ENCODE results near the gene MAEA. TPM values are rescaled to one million over a fixed set of nuclear protein-coding genes. Genes with fewer than 3 reads are reported as not detected.

Gene MAEA
- total RNA-seq, 1 donor from 2014 or later = 68.2 TPM

- Mint-ChIP-seq H3K27ac (ENCODE audit: unreplicated experiment) (peak overlapping the region; percentile 70), H3K4me3 (ENCODE audit: unreplicated experiment) (peak overlapping the region; percentile 63)
Observed at GRCh38 chr4:1244978-1245471, 44.7 kb upstream of the MAEA start.

GRCh38 chr4:1245481-1246051, 44.1 kb upstream of the MAEA start:
- TF ChIP-seq, protein P1, sequence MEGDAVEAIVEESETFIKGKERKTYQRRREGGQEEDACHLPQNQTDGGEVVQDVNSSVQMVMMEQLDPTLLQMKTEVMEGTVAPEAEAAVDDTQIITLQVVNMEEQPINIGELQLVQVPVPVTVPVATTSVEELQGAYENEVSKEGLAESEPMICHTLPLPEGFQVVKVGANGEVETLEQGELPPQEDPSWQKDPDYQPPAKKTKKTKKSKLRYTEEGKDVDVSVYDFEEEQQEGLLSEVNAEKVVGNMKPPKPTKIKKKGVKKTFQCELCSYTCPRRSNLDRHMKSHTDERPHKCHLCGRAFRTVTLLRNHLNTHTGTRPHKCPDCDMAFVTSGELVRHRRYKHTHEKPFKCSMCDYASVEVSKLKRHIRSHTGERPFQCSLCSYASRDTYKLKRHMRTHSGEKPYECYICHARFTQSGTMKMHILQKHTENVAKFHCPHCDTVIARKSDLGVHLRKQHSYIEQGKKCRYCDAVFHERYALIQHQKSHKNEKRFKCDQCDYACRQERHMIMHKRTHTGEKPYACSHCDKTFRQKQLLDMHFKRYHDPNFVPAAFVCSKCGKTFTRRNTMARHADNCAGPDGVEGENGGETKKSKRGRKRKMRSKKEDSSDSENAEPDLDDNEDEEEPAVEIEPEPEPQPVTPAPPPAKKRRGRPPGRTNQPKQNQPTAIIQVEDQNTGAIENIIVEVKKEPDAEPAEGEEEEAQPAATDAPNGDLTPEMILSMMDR (IDR thresholded peaks at IDR 0.05; ENCODE audit: unreplicated experiment) = no peak

More at GRCh38 chr4:1244978-1245471, 44.7 kb upstream of the MAEA start:
- H3K36me3 Mint-ChIP-seq (ENCODE audit: low read depth, unreplicated experiment) = peaks cover 14% of the 10 kb centered on the region
- no peaks in the 10 kb centered on the region for H3K9me3 Mint-ChIP-seq (ENCODE audit: unreplicated experiment)
- peaks cover 32% of the 10 kb centered on the region for H3K4me1 Mint-ChIP-seq (ENCODE audit: unreplicated experiment)
- H3K27me3 Mint-ChIP-seq (ENCODE audit: unreplicated experiment) = peaks cover 11% of the 10 kb centered on the region
- DNase-seq (ENCODE audit: low spot score) = no peak
- TF ChIP-seq, protein P1 (IDR thresholded peaks at IDR 0.05; ENCODE audit: unreplicated experiment) = no peak

DNA sequence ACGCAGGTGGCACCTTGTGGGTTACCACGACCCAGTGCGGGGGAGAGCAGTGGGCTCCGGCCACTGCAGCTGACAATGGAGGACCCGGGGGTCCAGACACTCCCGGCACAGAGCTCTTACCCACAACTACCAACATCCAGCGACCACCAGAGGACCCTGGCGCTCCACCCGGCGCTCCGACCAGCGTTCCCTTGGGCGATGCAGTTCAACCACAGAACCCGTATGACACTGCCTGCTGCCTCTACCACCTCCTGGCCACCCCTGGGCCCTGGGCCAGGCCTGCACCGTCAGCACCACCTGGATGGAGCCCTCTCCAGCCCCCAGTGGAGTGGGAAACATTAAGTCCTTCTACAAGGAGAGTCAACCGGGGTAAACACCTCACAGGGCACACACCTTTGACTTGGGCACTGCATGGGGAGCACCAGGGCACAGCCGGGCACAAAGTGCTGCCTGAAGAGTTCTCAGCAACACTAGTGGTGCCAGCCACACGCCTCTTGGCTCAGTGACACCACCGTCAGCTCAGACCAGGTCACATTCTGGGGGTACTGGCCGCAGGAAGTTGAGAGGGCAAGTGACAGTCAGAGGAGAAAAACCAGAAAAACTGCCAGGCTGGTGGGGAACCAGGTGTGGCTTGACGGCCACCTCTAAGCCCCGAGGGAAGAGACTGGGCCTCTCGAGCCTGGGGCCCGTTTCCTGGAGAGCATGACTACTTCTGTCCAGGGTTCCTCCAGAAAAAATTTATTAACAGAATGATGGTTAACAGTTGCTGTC, 43.4 kb upstream of the MAEA start:
- TF ChIP-seq, protein P1 (IDR thresholded peaks at IDR 0.05; ENCODE audit: unreplicated experiment) = no peak
- Mint-ChIP-seq H3K36me3 (ENCODE audit: low read depth, unreplicated experiment) (peaks cover 20% of the 10 kb centered on the region), H3K9me3 (ENCODE audit: unreplicated experiment) (no peaks in the 10 kb centered on the region), H3K27me3 (ENCODE audit: unreplicated experiment) (peaks cover 14% of the 10 kb centered on the region), H3K4me3 (ENCODE audit: unreplicated experiment) (peak overlapping the region; percentile 95), H3K27ac (ENCODE audit: unreplicated experiment) (no peak overlapping the region), H3K4me1 (ENCODE audit: unreplicated experiment) (peaks cover 34% of the 10 kb centered on the region)
- DNase-seq (ENCODE audit: low spot score) = no peak

More at GRCh38 chr4:1245481-1246051, 44.1 kb upstream of the MAEA start:
- H3K4me3 Mint-ChIP-seq (ENCODE audit: unreplicated experiment) = no peak overlapping the region
- H3K36me3 Mint-ChIP-seq (ENCODE audit: low read depth, unreplicated experiment) = peaks cover 17% of the 10 kb centered on the region
- H3K27me3 Mint-ChIP-seq (ENCODE audit: unreplicated experiment) = peaks cover 13% of the 10 kb centered on the region
- H3K27ac Mint-ChIP-seq (ENCODE audit: unreplicated experiment) = no peak overlapping the region
- DNase-seq (ENCODE audit: low spot score) = no peak
- peaks cover 34% of the 10 kb centered on the region for H3K4me1 Mint-ChIP-seq (ENCODE audit: unreplicated experiment)
- no peaks in the 10 kb centered on the region for H3K9me3 Mint-ChIP-seq (ENCODE audit: unreplicated experiment)

DNA sequence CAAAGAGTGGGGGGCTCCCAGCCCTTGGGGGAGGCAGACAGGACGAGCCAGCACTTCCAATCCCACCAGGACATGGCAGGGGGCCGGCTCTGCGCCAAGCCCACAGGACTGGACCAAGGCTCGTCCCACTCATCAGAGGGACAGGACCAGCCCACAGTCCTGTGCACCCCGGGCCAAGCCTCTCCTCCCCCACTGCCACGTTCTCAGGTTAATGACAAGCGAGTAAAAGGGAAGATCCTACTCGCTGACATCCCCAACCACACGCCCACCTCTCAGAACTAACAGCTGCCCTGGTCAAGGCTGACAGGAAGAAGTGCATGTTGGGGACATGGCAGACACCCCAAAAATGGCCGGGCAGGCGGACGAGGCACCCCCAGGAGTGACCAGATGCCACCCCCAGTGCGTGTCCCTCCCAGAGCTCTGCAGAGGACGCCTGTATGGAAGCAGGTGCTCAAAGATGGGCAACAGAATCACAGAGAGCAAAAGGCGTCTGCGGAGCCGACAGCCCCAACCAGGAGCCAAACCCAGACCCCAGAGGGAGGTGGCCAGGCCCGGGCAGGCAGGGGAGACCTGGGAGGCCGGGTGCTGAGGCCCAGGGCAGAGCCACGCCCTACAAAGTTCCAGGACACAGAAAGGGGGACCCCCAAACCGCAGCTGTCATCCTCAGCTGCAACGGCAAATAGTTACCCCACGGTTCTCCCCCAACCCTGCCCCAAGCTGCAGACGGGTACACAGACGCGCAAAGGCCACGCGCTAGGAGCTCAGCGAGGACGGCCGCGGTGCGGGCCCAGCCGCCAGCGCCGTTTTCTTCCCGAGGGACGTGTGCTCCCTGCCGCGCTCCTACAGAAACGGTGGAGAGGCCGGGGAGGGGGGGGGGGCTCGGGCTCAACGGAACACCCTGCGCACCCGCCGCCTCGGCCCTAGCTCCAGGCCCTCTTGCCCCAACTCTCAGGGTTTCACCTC, 42.5 kb upstream of the MAEA start:
- Mint-ChIP-seq H3K4me1 (ENCODE audit: unreplicated experiment) (peaks cover 34% of the 10 kb centered on the region), H3K36me3 (ENCODE audit: low read depth, unreplicated experiment) (peaks cover 29% of the 10 kb centered on the region), H3K9me3 (ENCODE audit: unreplicated experiment) (no peaks in the 10 kb centered on the region), H3K27me3 (ENCODE audit: unreplicated experiment) (peaks cover 17% of the 10 kb centered on the region), H3K4me3 (ENCODE audit: unreplicated experiment) (peak overlapping the region; percentile 95), H3K27ac (ENCODE audit: unreplicated experiment) (peak overlapping the region; percentile 85)
- DNase-seq (ENCODE audit: low spot score) = no peak
- TF ChIP-seq, protein P1 (IDR thresholded peaks at IDR 0.05; ENCODE audit: unreplicated experiment) = no peak
